HuH-7 (cell line): ENCODE data around the gene SLC6A2.
A peak's percentile ranks its signal among the peaks of the same experiment; 100 is the strongest.

ENCODE experiments used
- DNase-seq: peaks from one replicate; pipeline ENCODE4 v3.0.0; 2011; ENCODE audit warnings: low spot score

SLC6A2 gene

DNA sequence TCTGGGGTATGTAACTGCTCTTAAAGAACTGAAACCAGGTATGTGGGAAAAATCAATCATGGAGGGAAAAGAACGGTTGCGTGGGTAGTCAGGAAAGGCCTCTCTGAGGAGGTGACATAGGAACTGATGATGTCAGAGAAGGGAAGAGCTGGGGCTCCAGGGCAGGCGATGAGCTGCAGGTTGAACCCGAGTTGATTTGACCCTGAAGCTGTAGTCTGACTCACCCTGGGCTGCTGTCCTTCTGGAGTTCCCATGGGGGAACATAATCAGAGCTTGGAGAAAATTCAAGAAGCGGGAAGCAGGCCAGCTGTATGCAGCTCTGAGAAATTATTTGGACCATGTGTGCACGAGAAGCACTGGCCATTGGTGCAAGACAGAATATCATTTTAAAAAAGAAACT is 16.7 kb downstream of the SLC6A2 start:
- no peak for DNase-seq

DNA sequence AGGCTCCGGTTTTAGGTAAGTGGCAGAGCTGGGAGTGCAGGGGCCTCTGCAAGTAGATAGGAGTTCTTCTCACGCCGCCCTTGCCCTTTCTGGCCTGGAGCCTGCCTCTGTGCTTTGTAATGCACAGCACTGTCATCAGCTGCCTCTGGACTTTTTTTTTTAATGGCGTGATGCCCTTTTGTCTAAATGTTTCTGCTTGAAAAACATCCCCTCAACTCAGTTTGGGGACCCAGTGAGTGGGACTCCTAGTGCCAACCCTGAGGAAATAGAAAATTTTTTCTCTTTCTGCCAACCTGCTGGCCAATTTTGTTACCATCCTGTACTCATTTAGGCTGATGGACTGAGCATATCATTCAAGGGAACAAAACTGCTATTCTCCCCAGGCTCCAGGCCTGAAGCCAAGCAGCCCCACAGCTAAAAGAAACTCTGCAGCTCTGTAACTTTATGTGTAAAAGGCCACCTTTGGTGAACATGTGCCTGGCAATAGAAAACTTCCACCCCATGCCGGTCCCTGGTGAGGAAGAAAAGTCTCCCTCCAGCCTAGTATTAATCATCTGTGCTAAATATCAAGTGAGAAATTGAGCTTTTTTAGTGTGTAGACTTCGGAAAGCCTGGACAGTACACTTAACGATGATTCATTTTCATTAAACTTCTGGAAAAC is 22.5 kb downstream of the SLC6A2 start:
- DNase-seq, result no peak

DNA sequence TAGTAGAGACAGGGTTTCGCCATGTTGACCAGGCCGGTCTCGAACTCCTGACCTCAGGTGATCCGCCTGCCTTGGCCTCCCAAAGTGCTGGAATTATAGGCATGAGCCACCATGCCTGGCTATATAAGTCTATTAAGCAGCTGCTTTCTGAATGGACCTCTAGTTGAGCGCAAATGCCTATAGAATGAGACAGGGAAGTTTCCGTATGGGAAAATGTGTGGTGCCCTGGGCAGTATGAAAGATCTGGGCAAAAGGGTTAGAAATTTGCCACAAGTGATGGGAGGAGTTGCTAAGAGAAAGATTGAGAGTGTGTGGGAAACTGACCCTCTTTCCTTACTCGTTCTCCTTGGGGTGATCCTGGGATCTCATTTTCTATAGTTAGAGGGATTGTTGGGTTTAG is 26.3 kb downstream of the SLC6A2 start:
- no peak for DNase-seq

DNA sequence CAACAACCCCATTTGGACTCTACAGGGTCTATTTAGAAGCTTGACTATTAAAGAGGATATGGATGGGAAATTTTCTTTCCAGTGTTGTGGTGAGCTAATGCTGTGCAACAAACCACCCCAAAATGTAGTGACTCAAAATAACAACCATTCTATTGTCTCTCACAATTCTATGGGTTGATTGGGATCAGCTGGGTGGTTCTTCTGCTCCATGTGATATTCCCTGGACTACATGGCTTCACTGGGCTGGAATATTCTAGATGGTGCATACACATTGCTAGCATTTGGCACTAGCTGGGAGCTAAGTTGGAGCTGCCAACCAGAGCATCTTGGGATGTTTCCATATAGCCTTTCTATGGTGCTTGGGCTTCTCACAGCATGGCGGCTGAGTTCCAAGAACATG is 30.2 kb downstream of the SLC6A2 start:
- no peak for DNase-seq

DNA sequence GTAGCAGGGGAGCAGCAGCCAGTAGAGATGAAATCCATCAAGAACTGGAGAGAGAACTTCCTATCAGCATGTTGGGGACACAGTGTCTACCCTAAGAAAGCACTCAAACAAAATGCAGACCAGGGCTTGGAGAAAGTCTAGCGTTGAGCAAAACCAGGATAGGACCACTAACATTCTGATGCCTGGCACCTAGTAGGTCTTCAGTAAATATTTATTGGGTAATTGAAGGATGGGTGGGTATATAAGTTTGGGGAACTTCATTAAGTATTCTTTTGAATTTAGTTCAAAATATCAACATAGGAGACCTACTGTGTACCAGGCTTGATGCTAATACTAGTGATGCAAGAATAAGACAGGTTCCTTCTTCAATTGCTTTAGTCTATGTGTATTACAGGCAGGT is 30.9 kb downstream of the SLC6A2 start:
- no peak for DNase-seq

DNA sequence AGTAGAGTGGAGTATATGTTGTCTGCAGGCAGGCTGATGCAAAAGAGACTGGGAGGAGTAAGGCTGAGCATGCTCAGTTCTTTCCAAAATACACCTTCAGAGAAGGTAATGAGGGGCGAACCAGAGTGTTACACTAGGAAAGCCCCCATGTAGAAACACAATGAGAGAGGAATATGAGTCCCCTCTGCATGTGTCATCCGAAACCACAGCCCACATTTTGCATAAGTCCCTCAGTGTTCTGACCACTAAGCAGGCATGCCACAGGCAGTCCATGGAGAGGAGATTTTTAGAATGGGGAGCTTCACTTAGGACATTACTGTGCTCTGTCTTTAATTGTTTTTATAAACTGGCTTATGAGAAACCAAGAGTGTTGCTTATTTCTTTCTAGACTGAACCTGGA is 32.0 kb downstream of the SLC6A2 start:
- no peak for DNase-seq

DNA sequence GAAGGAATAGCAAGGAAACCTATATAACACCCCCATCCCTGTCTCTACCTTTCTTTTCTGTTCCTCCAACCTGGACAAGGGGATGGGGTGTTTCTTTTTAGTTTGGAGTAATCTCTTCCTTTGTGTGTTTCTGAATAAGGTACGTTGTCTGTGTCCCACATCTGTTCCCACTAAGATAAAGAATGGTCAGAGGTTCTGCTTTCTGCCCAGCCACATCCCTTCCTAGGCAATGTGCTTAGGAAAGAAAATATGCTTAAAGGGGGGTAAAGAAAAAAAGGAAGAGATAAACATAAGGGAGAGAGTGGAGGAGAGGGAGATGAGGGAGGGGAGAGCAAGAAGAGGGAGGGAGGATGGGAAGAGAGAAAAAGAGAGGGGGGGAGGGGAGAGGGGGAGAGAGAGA is 35.1 kb downstream of the SLC6A2 start:
- no peak for DNase-seq

DNA sequence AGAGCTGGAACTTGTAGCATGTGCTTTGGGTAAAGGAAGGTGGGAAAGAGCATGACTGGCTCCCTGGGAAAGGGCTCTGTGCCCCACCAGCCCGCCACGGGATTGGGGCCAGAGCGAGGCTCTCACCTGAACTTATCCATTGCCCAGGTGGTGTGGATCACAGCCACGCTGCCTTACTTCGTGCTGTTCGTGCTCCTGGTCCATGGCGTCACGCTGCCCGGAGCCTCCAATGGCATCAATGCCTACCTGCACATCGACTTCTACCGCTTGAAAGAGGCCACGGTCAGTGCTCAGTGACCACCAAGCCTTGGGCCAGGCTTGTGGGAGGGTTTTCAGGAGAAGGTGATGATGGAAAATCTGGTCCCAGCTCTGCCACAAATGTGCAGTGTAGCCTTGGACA is 36.0 kb downstream of the SLC6A2 start:
- DNase-seq, result no peak

DNA sequence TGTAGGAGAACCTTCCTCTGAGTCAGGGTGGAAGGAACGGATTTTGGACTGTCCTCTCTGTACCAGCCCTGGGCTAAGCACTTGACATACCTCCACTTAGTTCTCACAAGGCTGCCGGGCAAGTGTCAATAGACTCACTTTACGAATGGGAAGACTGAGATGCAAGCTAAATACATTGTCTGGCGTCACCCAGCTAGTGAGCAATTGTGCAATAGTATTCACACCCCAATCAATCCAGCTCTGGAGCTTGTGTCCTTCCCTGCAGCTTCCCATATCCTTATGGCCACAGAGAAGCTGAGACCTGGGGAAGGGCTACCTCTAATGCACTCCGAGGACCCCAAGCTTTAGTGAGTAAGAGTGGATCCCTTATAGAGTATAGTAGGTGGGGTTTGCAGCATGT is 39.8 kb downstream of the SLC6A2 start:
- no peak for DNase-seq

DNA sequence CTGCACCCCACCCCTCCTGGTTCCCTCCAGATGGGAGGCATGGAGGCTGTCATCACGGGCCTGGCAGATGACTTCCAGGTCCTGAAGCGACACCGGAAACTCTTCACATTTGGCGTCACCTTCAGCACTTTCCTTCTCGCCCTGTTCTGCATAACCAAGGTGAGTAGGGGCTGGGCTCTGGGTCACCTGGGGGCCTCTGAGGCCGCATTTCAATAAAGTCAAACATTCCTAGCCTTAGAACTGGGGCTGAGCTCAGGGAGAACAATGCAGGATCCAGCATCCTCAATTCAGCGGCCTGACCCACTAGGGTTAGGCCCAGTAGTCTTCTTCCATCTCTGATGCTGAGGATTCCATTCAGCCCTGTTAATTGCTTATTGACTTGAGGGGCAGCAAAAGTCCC is 42.1 kb downstream of the SLC6A2 start:
- DNase-seq, result no peak

DNA sequence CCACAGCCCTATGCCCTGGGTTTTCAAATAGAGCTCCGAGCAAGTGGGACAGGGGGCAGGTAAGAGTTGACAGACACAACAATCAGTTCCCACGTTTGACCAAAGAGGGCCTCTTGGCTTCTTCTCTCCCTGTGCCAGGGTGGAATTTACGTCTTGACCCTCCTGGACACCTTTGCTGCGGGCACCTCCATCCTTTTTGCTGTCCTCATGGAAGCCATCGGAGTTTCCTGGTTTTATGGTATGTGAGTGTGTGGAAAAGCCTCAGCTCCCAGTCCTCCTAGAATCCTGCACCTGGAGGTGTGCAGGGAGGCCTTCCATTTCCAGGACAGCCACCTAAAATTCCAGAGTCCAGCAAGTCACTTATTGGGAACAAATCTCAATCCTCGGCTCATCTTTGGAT is 42.5 kb downstream of the SLC6A2 start:
- DNase-seq, result no peak

DNA sequence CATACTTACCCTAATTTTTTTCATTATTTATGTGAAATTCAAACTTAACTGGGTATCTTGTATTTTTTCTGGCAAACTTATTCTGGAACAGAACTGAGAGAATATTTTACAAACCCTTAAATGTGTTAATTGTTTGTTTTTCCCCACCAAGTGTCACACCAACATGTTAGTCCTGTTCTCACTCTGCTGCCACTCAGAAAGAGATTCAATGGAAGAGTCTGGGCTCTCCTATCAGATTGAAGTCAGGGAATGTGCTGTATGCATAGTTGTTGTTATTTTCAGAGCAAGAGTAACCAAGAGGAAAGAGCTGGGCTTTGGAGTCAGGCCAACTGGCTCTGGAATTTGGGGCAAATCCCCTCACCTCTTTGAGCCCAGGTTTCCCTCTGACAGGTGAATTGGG is 43.2 kb downstream of the SLC6A2 start:
- DNase-seq, result no peak

DNA sequence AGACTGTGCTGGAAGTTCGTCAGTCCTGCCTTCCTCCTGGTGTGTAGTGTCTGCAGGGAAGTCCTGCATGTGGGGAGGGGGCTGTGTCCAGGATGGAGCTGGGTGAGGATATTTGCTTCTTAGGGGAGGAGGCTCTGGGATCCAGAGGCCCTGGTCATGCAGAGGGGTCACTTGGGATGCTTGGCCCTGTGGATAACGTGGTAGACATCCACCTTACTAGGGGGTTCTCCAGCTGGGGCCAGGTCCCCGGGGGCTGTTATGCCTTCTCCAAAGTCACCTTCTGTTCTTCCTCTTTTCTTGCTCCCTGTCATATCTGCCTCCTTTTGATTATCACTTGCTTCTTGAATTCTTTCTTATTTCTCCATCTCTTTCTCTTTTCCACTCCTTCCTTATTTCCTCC is 43.8 kb downstream of the SLC6A2 start:
- no peak for DNase-seq

DNA sequence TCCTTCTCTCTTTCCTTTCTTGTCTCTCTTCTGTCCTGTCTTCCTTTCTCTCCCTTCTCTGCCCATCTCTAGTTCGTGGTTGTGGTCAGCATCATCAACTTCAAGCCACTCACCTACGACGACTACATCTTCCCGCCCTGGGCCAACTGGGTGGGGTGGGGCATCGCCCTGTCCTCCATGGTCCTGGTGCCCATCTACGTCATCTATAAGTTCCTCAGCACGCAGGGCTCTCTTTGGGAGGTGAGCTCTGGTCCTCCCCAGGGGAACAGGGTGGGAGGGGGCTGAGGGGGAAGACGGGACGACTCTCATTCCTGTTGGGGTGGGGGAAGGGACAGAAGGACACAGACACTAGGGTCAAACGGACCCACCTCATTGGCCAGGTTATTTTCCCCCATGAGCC is 44.3 kb downstream of the SLC6A2 start:
- DNase-seq, result no peak

DNA sequence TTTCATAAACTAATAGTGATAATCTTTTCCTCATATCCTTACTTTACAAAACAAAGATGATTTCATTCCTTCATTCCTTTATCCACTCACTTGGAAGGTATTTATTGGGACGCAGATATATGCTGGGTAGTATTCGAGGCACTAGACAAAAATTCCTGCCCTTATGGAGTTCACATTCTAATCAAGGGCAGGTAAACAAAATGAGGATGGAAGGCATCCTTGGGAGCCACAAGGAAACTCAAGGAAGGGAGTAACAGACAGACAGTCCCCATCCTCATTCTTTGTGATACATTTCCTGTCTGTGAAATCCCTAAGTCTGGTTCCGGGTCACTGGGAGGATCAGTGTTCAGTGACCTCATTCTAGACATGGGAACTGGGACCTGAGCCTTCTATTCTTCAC is 45.2 kb downstream of the SLC6A2 start:
- DNase-seq, result no peak

DNA sequence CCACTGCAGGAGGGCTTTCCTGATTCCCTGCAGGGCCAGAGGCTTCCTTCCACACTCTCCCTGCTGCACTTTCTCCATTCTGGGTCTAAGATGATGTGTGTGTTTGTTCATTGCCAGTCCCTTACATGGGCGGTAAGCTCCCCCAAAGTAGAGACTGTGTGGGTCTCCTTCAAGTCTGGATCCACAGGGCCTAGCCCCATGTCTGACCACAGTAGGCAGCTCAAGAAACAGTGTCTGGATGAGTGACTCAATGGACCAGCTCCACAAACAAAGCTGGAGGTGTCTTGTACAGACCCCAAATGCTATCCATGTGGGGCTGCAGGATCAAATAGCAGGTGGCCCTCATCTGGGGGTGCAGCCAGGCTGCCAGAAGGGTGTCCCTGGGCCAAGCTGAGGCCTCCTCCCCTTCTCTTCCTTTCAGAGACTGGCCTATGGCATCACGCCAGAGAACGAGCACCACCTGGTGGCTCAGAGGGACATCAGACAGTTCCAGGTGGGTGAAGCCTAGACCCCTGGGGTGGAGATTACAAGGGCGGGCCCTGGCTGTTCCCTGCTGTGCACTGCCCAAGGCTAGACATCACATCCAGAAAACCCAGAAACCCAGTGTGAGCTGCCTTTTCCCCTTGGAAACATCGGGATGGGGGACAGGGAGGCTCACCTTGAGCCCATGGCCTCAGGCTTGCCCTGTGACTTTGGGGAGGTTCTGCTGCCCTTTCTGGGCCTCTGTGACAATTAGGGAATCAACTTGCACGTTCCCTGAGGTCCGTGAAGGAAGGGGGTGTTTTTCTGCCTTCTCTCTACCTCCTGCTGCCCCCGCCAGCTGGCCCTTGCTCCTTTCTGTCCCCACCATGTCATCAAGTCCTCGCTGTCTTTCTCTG is 45.9 kb downstream of the SLC6A2 start:
- peak; percentile 48 for DNase-seq

DNA sequence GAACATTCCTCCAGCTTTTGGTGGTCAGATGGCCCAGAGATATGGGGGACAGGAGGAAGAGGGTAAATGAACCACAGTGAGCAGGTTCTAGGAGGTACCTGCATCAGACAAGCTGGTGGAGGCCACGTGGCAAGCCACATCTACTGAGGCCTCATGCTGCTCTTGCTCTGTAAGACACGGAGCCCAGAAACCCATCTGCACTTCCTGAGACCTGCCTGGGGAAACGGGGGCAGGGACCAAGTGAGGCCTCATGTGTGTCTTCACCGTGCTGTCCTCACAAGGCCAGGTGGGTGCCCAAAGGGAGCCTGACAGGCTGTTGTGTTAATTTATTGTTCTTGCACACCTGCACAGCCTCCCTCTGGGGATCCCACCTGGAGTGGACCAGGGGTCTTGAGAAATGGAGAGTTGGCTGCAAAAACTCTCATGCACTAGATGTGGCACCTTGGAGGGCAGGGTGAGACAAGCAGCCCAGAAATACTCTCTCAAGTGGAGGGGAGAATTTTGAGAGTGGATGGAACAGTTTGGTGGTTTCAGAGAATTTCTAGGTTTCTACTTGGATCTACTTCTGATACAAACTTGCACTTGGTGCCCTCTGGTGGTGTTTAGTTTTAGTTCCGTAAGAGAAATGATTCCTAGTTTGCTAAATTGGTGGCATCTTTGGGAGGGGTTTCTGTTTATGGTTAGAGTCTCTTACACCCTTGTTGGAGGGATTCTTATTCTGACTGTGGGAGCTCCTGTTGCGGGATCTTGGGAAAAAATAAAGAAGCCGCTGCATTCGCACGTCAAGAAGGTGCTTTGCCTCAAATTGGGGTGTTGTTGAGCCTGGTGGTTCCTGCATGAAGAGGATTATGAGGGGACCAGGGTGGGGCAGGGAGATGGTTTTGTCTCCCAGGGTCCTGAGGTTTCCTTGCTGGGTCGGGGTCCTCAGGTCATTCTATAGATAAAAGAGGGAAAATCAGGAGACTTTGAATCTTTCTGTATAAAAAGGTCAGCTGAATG is 47.5 kb downstream of the SLC6A2 start:
- peak; percentile 8 for DNase-seq

DNA sequence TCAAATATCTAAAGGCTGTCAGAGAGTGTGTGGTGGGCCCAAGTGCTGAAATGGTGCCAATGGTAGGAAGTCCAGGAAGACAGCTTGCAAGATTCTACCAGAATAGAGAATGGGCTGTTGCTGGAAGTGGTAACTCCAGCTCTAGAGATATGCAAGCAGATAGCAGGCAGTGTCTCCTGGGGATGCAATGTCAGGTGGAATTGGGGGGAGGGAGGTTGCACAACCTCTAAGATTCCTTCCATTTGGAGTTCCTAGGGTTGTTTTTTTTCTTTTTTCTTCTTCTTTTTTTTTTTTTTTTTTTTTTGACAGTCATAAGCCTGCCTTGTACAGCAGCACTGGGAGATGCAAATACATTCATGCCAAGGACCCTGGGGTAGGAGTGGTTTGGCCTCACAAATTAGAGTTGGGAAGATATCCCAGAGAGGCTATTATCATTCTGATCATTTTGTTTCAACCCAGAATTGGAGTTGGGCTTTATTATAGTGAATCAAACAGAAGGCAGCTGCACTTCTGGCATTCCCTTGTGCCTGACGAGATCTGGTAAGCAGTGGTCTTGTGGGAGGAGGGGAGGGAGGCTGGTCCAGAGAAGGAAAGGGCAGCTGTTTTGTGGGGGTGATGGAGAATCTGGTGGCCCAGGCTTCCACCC is 51.1 kb downstream of the SLC6A2 start:
- DNase-seq, result no peak

DNA sequence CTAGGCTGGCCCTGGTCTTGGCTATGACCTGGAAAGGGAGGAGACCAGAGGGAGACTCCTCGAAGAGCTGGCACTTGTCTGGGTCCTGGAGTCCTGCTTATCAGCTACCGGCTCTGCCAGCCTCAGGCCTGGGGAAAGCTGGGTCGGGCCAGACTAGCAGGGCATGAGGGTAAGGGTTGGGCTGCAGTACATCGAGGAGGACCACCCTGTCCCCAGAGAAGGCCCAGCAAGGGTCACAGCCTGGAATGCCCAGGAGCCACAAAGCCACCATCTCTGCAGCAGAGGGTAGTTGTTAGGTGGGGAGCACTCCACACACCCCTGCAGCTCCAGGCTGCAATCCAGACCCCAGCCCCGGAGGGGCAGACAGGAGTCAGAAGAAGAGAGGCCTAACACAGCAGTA is 54.0 kb downstream of the SLC6A2 start:
- DNase-seq, result no peak

DNA sequence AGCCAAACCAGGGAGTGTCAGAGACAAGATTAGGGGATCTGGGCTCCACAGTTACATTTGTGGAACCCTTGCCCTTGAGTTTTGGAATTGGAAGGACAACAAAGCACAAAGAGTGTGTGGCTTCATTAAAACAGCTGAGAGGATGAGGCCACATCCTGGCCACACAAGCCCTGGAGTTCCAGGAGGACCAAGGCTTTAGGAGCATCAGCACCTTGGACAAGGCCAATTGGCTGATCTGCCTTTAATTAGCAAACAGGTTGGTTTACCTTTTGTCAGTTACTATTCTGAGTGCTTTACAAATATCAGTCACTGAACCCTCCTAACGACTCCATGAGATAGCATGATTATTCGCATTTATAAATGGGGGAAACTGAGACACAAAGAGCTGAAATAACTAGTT is 54.7 kb downstream of the SLC6A2 start:
- DNase-seq, result no peak

DNA sequence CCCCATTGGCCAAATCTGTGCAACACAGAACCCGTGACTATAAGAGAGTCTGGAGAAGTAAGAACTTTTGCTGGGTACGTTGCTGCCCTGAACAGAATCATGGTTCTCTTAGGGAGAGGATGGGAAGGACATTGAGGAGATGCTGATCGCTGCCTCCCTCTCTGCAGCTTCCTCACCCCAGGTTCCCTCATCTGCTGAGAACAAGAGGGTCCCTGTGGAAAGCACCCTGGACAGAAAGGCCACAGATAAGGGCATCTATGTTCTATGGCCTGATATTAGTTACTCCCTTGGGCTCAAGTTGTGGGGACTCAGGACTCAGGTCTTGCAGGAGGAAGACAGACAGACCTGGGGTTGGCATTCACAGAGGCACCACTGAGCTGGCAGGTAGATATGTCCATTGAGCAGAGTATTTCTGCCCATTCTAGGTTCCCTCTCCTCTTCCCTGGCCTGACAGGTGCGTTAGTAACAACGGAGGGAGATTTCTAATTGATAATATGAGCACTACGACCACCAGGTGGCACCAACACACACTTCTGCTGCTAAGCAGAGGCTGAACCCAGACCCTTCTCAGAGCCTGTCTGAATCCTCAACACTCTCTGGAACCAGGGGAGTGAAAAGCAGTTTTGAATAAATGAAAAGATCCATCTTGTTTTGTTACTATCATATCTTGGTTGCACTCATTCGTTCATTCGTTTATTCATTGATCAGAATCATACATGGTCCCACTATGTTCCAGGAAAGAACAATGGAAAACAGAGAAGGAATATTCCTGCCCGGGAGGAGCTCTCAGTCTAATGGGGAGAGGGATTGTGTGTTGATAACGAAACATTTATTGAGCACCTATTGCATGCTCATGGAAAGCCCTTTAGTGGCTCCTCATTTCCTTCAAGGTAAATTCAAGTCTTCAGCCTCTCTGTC is 56.4 kb downstream of the SLC6A2 start:
- peak; percentile 55 for DNase-seq
